Stomach (tissue), 9 donors: ENCODE data around the gene SNCB. TPM values are rescaled to one million over a fixed set of nuclear protein-coding genes. Genes with fewer than 3 reads are reported as not detected.

Experiments
- DNase-seq, 2 donors: peaks; one replicate each; pipeline versions ENCODE4 v3.0.0 to v3.0.0-alpha.2; 2013 to 2019
- H3K27ac ChIP-seq, 5 donors: fragments of 200-600 bp in 4 of 5; sonication (generic) in 4 of 5; one replicate each; pipeline ENCODE4 v1.5.1; 2013 to 2019; ENCODE audit warnings: mild to moderate bottlenecking in 1 of 5, moderate library complexity in 1 of 5
- H3K27me3 ChIP-seq, 3 donors: fragments of 200-600 bp; sonication (generic); one replicate each; pipeline ENCODE4 v1.5.1; 2017 to 2019; ENCODE audit warnings: mixed run types in 1 of 3
- H3K36me3 ChIP-seq, 4 donors: fragments of 200-600 bp; sonication (generic); 1 replicate in 3 of 4; 2 replicates in 1 of 4; pipeline ENCODE4 v1.5.1; 2016 to 2019
- H3K4me1 ChIP-seq, 4 donors: fragments of 200-600 bp; sonication (generic); one replicate each; pipeline ENCODE4 v1.5.1; 2016 to 2019
- H3K4me3 ChIP-seq, 4 donors: fragments of 200-600 bp; sonication (generic) in 3 of 4; one replicate each; pipeline ENCODE4 v1.5.1; 2016 to 2019; ENCODE audit warnings: mild to moderate bottlenecking in 1 of 4
- H3K9me3 ChIP-seq, 4 donors: fragments of 200-600 bp; sonication (generic); one replicate each; pipeline ENCODE4 v1.5.1; 2016 to 2019
- EP300 ChIP-seq: sonication (generic); formaldehyde crosslinking; IDR thresholded peaks from one replicate; pipeline ENCODE4 v1.6.1; 2017; ENCODE audit warnings: antibody characterized with exemption
- POLR2A ChIP-seq, 4 donors: fragments of 450-650 bp; IDR thresholded peaks; one replicate each; pipeline ENCODE4 v1.6.1; 2016; ENCODE audit warnings: antibody characterized with exemption in 4 of 4, control low read depth in 2 of 4, mild to moderate bottlenecking in 1 of 4, moderate library complexity in 1 of 4
- POLR2AphosphoS5 ChIP-seq, 3 donors: sonication (generic); formaldehyde crosslinking; IDR thresholded peaks; one replicate each; pipeline ENCODE4 v1.6.1; 2016; ENCODE audit warnings: antibody characterized with exemption in 3 of 3
- WGBS, 5 donors: extraction: QIAGEN DNeasy Blood & Tissue Kit in 3 of 5; methylation state at CpG; one replicate each; pipeline versions ENCODE4 v1.1.5 to v1.1.7; 2013 to 2018; 5-methylcytosine and 5-hydroxymethylcytosine counted together
- intact Hi-C: fragments of 100-400 bp; cut with DNase I; formaldehyde crosslinking; loops from one replicate; pipeline ENCODE4 v1.15.1; 2023; ENCODE audit warnings: low total_unique reads
- polyA plus RNA-seq, 3 donors: library from polyadenylated mRNA; stranded (reverse); fragments of 200-250 nt; gene quantifications; one replicate each; pipeline ENCODE4 v1.2.3, GENCODE V29; 2013
- total RNA-seq, 5 donors: library from RNA; depleted of rRNA; stranded (reverse); fragments of >200 nt; gene quantifications; one replicate each; pipeline versions ENCODE4 v1.1.0 to v1.2.3, GENCODE V29; 2014 to 2016
- TF ChIP-seq, protein P1 (sequence below), 7 experiments: fragments of 450-650 bp in 4 of 7; fragments of 200-600 bp in 3 of 7; sonication (generic) in 3 of 7; IDR thresholded peaks; one replicate each; pipeline ENCODE4 v1.5.1; 2016 to 2019; ENCODE audit warnings: antibody characterized with exemption in 7 of 7, control low read depth in 2 of 7, mild to moderate bottlenecking in 1 of 7
- donor health status: healthy with polysubstance abuse.
- donor health status: Bipolar disorder and iron deficiency.
- donor health status: healthy.

The SNCB gene
- total and polyA plus RNA-seq, 8 donors: not detected

DNA sequence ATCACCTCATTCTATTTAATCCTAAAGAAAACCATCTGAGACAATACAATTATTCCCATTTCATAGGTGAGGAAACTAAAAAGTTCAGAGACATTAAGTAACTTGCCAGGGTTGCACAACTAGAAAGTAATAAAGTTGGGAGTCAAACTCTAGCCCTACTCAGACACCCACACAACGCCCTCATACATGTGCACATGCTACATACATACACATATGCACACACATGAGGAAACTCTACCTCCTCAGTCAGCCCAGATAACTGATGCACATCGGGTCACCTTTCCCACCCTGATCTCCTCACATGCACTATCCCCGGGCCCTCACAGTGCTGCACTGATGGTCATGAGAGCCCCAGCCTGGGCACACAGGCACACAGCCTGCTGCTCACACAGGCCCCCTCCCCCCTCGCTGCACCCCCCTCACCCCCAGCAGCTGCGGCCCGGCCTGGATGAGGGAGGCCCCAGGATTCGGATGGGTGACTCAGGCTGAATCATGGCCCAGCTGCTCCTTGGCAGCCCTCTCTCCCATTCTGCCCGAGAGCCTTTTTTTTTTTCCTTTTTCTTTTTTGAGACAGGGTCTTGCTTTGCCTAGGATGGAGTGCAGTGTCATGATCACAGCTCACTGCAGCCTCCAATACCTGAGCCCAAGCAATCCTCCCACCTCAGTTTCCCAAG lies 15.4 kb downstream of the SNCB start:
- Histone ChIP-seq H3K9me3 (peaks cover 0 to 7% (median 0%) of the 10 kb centered on the region in 4 donors), H3K27ac (no peak overlapping the region)
- WGBS, 5 donors: 55 to 66% (median 62%) methylated on average over 5 to 8 of the region's 8 CpGs

DNA sequence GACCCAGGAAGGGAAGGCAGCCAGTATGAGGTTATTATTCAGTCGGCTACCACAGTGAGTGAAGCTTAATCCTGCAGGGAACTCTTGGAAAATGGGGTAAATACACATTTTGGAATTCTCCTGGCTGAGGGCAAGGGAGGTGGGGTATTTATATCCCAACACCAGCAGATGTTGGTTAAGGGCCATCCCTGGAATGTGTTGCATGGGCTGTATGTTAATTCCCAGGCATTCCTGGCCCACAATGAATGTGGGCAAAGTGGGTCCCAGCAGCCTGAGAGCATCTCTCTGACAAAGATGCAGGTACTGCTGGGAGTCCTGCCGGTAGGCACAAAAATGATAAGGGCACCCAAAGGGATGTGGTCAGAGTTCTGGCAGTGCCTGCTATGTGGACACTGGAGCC lies 17.5 kb downstream of the SNCB start:
- WGBS, 5 donors: 54 to 72% (median 60%) methylated on average over 2 of the region's 2 CpGs
- Histone ChIP-seq H3K27me3 (peaks cover 4 to 87% (median 44%) of the 10 kb centered on the region in 3 donors), H3K27ac (no peak overlapping the region), H3K36me3 (no peaks in the 10 kb centered on the region), H3K4me3 (no peak overlapping the region), H3K4me1 (peaks cover 5 to 27% (median 15%) of the 10 kb centered on the region in 4 donors), H3K9me3 (no peaks in the 10 kb centered on the region)
- intact Hi-C loops: no loop called here
- DNase-seq: no peak
- TF ChIP-seq, protein P1, sequence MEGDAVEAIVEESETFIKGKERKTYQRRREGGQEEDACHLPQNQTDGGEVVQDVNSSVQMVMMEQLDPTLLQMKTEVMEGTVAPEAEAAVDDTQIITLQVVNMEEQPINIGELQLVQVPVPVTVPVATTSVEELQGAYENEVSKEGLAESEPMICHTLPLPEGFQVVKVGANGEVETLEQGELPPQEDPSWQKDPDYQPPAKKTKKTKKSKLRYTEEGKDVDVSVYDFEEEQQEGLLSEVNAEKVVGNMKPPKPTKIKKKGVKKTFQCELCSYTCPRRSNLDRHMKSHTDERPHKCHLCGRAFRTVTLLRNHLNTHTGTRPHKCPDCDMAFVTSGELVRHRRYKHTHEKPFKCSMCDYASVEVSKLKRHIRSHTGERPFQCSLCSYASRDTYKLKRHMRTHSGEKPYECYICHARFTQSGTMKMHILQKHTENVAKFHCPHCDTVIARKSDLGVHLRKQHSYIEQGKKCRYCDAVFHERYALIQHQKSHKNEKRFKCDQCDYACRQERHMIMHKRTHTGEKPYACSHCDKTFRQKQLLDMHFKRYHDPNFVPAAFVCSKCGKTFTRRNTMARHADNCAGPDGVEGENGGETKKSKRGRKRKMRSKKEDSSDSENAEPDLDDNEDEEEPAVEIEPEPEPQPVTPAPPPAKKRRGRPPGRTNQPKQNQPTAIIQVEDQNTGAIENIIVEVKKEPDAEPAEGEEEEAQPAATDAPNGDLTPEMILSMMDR (IDR thresholded peaks at IDR 0.05): no peak
- TF ChIP-seq POLR2A (IDR thresholded peaks at IDR 0.05): no peak
- no peak for TF ChIP-seq POLR2AphosphoS5 (IDR thresholded peaks at IDR 0.05)
- TF ChIP-seq EP300: no peak

More for the DNA sequence above, 15.4 kb downstream of the SNCB start:
- H3K36me3 ChIP-seq: no peaks in the 10 kb centered on the region
- TF ChIP-seq POLR2AphosphoS5 (IDR thresholded peaks at IDR 0.05) (no peak), EP300 (no peak), POLR2A (IDR thresholded peaks at IDR 0.05) (no peak)
- TF ChIP-seq, protein P1 (IDR thresholded peaks at IDR 0.05): no peak
- H3K4me1 ChIP-seq: peaks cover 12 to 34% (median 24%) of the 10 kb centered on the region in 4 donors
- intact Hi-C loops: no loop called here
- no peak overlapping the region for H3K4me3 ChIP-seq
- no peak for DNase-seq
- H3K27me3 ChIP-seq: peaks cover 16 to 88% (median 48%) of the 10 kb centered on the region in 3 donors

DNA sequence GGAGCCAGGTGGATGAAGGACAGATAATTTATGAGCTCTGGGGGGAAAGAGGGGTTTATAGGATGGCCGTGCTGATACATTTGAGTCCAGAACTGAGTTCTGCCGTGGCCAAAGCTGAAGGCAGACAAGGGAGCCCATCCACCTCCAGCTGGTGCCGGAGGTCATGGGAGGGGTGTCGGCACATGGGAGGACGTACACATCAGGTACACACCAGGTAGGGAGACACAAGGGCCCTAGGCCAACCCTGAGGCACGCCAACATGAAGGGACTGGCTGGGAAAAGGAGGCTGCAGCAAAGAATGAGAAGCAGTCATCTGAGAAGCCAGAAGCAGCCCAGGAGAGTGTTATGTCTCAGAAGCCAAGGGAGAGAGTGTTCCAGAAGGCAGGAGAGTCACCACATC lies 18.3 kb downstream of the SNCB start:
- Histone ChIP-seq H3K27ac (no peak overlapping the region), H3K9me3 (no peaks in the 10 kb centered on the region), H3K4me1 (peaks cover 5 to 27% (median 15%) of the 10 kb centered on the region in 4 donors), H3K27me3 (peaks cover 4 to 78% (median 41%) of the 10 kb centered on the region in 3 donors), H3K4me3 (no peak overlapping the region), H3K36me3 (no peaks in the 10 kb centered on the region)
- TF ChIP-seq POLR2A (IDR thresholded peaks at IDR 0.05) (no peak), EP300 (no peak), POLR2AphosphoS5 (IDR thresholded peaks at IDR 0.05) (no peak)
- TF ChIP-seq, protein P1 (IDR thresholded peaks at IDR 0.05): no peak
- intact Hi-C loops: no loop called here
- no peak for DNase-seq
- 77 to 88% (median 81%) methylated on average over 6 of the region's 6 CpGs for WGBS, 5 donors

DNA sequence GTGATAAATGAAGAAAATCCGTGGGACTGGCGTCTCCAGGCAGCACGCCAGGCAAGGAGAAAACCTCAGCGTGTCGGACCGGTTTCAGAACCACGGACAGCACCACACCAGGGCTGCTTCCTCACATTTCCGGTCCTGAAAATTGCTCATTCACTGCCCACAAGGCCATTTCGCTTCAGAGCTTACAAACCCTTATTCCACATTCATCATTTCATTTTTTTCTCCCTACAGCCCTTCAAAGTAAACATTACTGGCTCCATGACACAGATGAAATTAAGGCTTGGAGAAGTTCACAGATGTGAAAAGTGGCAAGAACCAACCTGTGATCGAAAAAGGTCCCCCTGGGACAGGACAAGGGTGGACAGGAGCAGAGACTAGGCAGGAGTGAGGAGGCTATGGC lies 18.9 kb downstream of the SNCB start:
- 12 to 16% (median 12%) methylated on average over 10 of the region's 10 CpGs for WGBS, 5 donors
- Histone ChIP-seq H3K27ac (no peak overlapping the region), H3K4me1 (peaks cover 5 to 27% (median 15%) of the 10 kb centered on the region in 4 donors), H3K9me3 (no peaks in the 10 kb centered on the region), H3K4me3 (no peak overlapping the region), H3K27me3 (peaks cover 4 to 73% (median 35%) of the 10 kb centered on the region in 3 donors), H3K36me3 (no peaks in the 10 kb centered on the region)
- TF ChIP-seq POLR2A (IDR thresholded peaks at IDR 0.05) (no peak), POLR2AphosphoS5 (IDR thresholded peaks at IDR 0.05) (no peak), EP300 (no peak)
- TF ChIP-seq, protein P1 (IDR thresholded peaks at IDR 0.05): no peak
- intact Hi-C loops: no loop called here
- peak; percentile 71 to 94 for DNase-seq
